Anterior cingulate cortex (tissue), 58 donors: ENCODE data around the gene HKDC1.
A peak's percentile ranks its signal among the peaks of the same experiment; 100 is the strongest.

ENCODE experiments used
- DNase-seq, 58 donors: peaks; one replicate each; lab custom pipeline; 2025; lab: John Stamatoyannopoulos, UW

The HKDC1 gene

DNA sequence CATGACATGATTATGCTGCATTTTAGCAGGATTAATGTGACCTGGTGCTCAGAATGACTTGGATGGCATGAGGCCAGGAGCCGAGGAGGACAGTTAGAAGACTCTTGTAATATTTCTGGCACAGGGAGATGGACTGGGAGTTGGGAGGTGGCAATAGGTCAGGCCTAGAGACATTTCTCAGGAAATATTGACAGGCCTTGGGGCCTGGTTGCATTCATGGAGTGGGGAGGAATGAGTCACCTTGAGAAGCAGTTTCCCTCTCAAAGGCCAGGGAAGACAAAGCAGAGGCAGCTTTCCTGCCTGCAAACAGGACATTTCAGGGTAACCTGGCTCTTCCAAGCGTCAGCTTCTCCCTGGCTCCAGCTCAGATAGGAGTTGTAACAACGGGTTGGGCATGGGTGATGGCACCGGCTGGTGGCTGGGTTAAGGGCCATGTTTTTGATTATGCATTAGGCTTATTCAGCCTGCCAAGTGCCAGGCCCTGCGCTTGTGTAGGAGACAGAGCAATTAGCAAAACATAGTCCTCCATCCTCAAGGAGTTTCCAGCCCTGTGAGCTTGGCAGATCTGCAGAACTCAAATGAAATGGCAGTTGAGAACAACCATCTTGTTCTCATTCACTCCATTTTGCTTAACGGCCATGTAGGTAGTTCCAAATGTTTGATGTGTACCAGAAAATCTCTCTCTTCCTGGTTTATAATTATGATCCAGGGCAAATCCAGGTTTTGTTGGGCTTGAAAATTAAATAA, 96.4 kb downstream of the HKDC1 start:
- peak in 1 of 58 donors; percentile 15 for DNase-seq
